Prostate gland (tissue), 2 donors: ENCODE data around the gene PIGN.
A peak's percentile ranks its signal among the peaks of the same experiment; 100 is the strongest.
"Not testable (repeated sequence)": the region's sequence is repeated elsewhere in the genome, so short reads cannot be mapped to it uniquely, and the experiment has no call there.

Source experiments
- POLR2A ChIP-seq: fragments of 450-650 bp; IDR thresholded peaks from one replicate; pipeline ENCODE4 v1.6.1; 2016; ENCODE audit warnings: antibody characterized with exemption, mild to moderate bottlenecking
- POLR2AphosphoS5 ChIP-seq: sonication (generic); formaldehyde crosslinking; IDR thresholded peaks from one replicate; pipeline ENCODE4 v1.6.1; 2017; ENCODE audit warnings: antibody characterized with exemption
- TF ChIP-seq, protein P1 (sequence below), 4 experiments: fragments of 200-600 bp in 2 of 4; fragments of 450-650 bp in 2 of 4; sonication (generic) in 2 of 4; IDR thresholded peaks; 1 replicate in 3 of 4; 2 replicates in 1 of 4; pipeline ENCODE4 v1.5.1; 2016 to 2019; ENCODE audit warnings: antibody characterized with exemption in 4 of 4, mild to moderate bottlenecking in 2 of 4, moderate library complexity in 2 of 4

DNA sequence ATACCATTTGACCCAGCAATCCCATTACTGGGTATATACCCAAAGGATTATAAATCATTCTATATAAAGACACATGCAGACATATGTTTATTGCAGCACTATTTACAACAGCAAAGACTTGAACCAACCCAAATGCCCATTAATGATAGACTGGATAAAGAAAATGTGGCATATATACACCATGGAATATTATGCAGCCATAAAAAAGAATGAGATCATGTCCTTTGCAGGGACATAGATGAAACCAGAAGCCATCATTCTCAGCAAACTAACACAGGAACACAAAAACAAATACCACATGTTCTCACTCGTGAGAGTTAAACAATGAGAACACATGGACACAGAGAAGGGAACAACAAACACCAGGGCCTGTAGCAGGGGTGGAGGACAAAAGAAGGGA, 20.3 kb downstream of the PIGN start:
- TF ChIP-seq, protein P1, sequence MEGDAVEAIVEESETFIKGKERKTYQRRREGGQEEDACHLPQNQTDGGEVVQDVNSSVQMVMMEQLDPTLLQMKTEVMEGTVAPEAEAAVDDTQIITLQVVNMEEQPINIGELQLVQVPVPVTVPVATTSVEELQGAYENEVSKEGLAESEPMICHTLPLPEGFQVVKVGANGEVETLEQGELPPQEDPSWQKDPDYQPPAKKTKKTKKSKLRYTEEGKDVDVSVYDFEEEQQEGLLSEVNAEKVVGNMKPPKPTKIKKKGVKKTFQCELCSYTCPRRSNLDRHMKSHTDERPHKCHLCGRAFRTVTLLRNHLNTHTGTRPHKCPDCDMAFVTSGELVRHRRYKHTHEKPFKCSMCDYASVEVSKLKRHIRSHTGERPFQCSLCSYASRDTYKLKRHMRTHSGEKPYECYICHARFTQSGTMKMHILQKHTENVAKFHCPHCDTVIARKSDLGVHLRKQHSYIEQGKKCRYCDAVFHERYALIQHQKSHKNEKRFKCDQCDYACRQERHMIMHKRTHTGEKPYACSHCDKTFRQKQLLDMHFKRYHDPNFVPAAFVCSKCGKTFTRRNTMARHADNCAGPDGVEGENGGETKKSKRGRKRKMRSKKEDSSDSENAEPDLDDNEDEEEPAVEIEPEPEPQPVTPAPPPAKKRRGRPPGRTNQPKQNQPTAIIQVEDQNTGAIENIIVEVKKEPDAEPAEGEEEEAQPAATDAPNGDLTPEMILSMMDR (IDR thresholded peaks at IDR 0.05) = not testable (repeated sequence)
- TF ChIP-seq POLR2A = not testable (repeated sequence)
- peak; percentile 61 for TF ChIP-seq POLR2AphosphoS5
